OCI-LY7 (cell line): ENCODE results near the gene PEX3. TPM values are rescaled to one million over a fixed set of nuclear protein-coding genes. Genes with fewer than 3 reads are reported as not detected.

ENCODE experiments used
- BruUV-seq: library from RNA; stranded (reverse); fragments of 400-500 nt; replicated peaks from 2 replicates; lab custom pipeline; 2021; lab: Mats Ljungman, UMichigan
- CTCF ChIA-PET: fragments of 300-600 bp; sonication (Branson Sonifier 250); formaldehyde crosslinking; loops from one replicate; lab custom pipeline; 2022; ENCODE audit warnings: antibody characterized with exemption; ENCODE audit not compliant: unreplicated experiment; lab: Charles Lee
- POLR2A ChIA-PET: fragments of 300-600 bp; sonication (Branson Sonifier 250); formaldehyde crosslinking; loops from one replicate; lab custom pipeline; 2022; ENCODE audit warnings: antibody characterized with exemption; lab: Charles Lee
- DNase-seq: peaks from one replicate; pipeline ENCODE4 v3.0.0-alpha.2; 2015; ENCODE audit warnings: low spot score
- H2AFZ ChIP-seq: fragments of 200-600 bp; sonication (generic), shearing (Covaris generic); 2 replicates; pipeline ENCODE4 v1.6.1; 2014; ENCODE audit warnings: mild to moderate bottlenecking, antibody characterized with exemption, low read length, moderate library complexity
- H3K27ac ChIP-seq: fragments of 200-600 bp; sonication (generic); 2 replicates; pipeline ENCODE4 v1.5.1; 2014; ENCODE audit warnings: mixed run types, low read depth, mild to moderate bottlenecking, moderate library complexity, low read length, inconsistent platforms; ENCODE audit not compliant: poor library complexity, severe bottlenecking
- H3K36me3 ChIP-seq: fragments of 200-600 bp; sonication (generic); 2 replicates; pipeline ENCODE4 v1.6.1; 2014; ENCODE audit warnings: mild to moderate bottlenecking, antibody characterized with exemption, low read length, moderate library complexity, mixed read lengths; ENCODE audit not compliant: insufficient read depth
- H3K4me1 ChIP-seq: fragments of 200-600 bp; sonication (generic); 2 replicates; pipeline ENCODE4 v1.5.1; 2014; ENCODE audit warnings: mild to moderate bottlenecking, low read length; ENCODE audit not compliant: insufficient read depth, poor library complexity, severe bottlenecking
- H3K4me2 ChIP-seq: fragments of 200-600 bp; sonication (generic); 2 replicates; pipeline ENCODE4 v1.6.1; 2014; ENCODE audit warnings: mild to moderate bottlenecking, low read length
- H3K4me3 ChIP-seq: fragments of 200-600 bp; sonication (generic); 2 replicates; pipeline ENCODE4 v1.5.1; 2014; ENCODE audit warnings: mild to moderate bottlenecking, low read depth, low read length; ENCODE audit not compliant: poor library complexity, severe bottlenecking
- H3K79me2 ChIP-seq: fragments of 200-600 bp; sonication (generic); 2 replicates; pipeline ENCODE4 v1.6.1; 2016; ENCODE audit warnings: low read depth, mild to moderate bottlenecking, low read length, moderate library complexity, mixed read lengths; ENCODE audit not compliant: insufficient read depth
- H3K9me2 ChIP-seq: fragments of 200-600 bp; sonication (generic); 2 replicates; pipeline ENCODE4 v1.6.1; 2016; ENCODE audit warnings: mild to moderate bottlenecking, low read length, mixed read lengths; ENCODE audit not compliant: insufficient read depth
- H3K9me3 ChIP-seq: fragments of 200-600 bp; sonication (generic); 2 replicates; pipeline ENCODE4 v1.6.1; 2014; ENCODE audit warnings: mild to moderate bottlenecking, mixed run types, low read length, mixed read lengths
- H4K20me1 ChIP-seq: fragments of 200-600 bp; sonication (generic); 2 replicates; pipeline ENCODE4 v1.6.1; 2014; ENCODE audit warnings: mild to moderate bottlenecking, antibody characterized with exemption, low read length, moderate library complexity, mixed read lengths; ENCODE audit not compliant: insufficient read depth
- EZH2phosphoT487 ChIP-seq: fragments of 200-600 bp; sonication (generic); IDR thresholded peaks from 2 replicates; pipeline ENCODE4 v1.6.1; 2018; ENCODE audit warnings: low read depth, borderline replicate concordance, mild to moderate bottlenecking, mixed run types, antibody characterized with exemption, low read length, moderate library complexity, mixed read lengths
- intact Hi-C: fragments of 100-400 bp; cut with micrococcal nuclease; formaldehyde crosslinking; loops from one replicate; pipeline ENCODE4 v1.10.0; 2022; ENCODE audit not compliant: unreplicated experiment
- total RNA-seq, 2 experiments: library from RNA; depleted of rRNA in 1 of 2; stranded (reverse); fragments of >200 nt in 1 of 2; shearing (Covaris generic) in 1 of 2; gene quantifications; 2 replicates each; pipeline ENCODE4 v1.2.3, GENCODE V29; 2014 to 2022
- TF ChIP-seq, protein P1 (sequence below): fragments of 200-600 bp; sonication (generic); conservative IDR thresholded peaks from 2 replicates; pipeline ENCODE4 v1.5.1; 2014; ENCODE audit warnings: mild to moderate bottlenecking, antibody characterized with exemption, low read length, moderate library complexity, mixed read lengths

Gene PEX3
- total RNA-seq, 2 experiments from 2014 or later, result 14.8 to 27.0 TPM

DNA sequence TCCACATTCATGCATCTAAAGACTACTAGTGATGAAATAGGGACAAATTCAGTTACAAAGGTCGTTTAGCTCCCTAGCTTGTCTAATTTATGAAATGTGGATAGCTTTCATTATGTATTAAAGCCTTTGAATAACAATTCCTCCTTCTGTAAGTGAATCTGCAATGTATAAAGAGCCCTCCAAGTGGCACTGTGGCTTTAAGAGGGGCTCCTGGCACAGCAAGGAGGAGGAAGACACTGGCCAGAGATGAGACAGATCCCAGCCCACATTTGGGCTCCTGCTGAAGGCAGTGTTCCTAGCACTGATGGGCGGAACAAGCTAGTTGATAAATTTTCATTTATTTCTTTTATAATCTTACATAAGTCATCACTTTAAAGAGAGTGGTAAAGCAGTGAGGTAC, 78.5 kb downstream of the PEX3 start:
- H3K36me3 ChIP-seq, result no peaks in the 10 kb centered on the region
- no peak for DNase-seq
- H3K79me2 ChIP-seq, result no peaks in the 10 kb centered on the region
- H3K4me3 ChIP-seq, result no peak overlapping the region
- no peaks in the 10 kb centered on the region for H3K4me1 ChIP-seq
- ChIA-PET POLR2A (interaction anchor here (0.8 kb wide), 1 partner anchor 9 kb away, joined by 3 read pairs; no protein-coding TSS in a partner anchor), CTCF (no interaction called here)
- H3K9me2 ChIP-seq, result no peaks in the 10 kb centered on the region
- H4K20me1 ChIP-seq, result no peaks in the 10 kb centered on the region
- TF ChIP-seq, protein P1, sequence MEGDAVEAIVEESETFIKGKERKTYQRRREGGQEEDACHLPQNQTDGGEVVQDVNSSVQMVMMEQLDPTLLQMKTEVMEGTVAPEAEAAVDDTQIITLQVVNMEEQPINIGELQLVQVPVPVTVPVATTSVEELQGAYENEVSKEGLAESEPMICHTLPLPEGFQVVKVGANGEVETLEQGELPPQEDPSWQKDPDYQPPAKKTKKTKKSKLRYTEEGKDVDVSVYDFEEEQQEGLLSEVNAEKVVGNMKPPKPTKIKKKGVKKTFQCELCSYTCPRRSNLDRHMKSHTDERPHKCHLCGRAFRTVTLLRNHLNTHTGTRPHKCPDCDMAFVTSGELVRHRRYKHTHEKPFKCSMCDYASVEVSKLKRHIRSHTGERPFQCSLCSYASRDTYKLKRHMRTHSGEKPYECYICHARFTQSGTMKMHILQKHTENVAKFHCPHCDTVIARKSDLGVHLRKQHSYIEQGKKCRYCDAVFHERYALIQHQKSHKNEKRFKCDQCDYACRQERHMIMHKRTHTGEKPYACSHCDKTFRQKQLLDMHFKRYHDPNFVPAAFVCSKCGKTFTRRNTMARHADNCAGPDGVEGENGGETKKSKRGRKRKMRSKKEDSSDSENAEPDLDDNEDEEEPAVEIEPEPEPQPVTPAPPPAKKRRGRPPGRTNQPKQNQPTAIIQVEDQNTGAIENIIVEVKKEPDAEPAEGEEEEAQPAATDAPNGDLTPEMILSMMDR, result peak; percentile 35; the same call in 1 of the 2 replicates
- TF ChIP-seq EZH2phosphoT487, result no peak
- no peak overlapping the region for H2AFZ ChIP-seq
- no peak overlapping the region for H3K27ac ChIP-seq
- intact Hi-C loops, result no loop called here
- BruUV-seq, result no TSS peak
- H3K9me3 ChIP-seq, result no peaks in the 10 kb centered on the region
- no peak overlapping the region for H3K4me2 ChIP-seq

DNA sequence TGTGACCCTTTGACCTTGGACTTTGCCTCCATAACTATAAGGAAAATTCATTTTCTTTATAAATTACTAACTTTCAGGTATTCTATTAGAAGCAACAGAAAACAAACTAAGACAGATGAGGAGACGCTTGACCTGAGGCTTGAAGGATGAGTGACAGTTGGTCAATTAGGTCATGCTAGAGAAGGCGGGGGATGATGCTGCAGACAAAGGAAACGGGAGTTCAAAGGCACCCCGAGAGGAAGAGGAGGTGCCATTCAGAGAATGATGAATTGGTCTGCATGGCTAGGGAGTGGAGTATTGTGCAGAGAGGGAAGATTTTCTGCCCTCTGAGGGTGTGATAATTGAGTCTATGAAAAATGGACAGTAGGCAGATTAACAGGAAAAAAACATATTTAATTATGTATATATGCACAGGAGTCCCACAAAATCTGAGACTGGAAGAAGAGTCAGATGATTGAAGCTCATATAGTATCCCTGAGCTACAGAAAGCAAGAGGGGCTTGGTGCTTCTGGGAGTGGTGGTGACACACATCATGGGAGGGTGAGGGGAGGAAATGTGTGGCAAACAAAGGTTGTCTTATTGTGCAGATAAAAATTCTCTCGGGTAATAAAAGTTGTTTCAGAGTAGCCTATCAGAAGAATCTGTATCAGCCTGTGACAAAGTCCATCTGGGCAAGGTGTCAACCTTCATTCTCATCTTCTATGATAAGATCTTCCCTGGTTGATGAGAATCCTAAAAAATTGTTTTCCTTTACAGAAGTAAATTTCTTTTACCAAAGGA, 81.3 kb downstream of the PEX3 start:
- Histone ChIP-seq H4K20me1 (no peaks in the 10 kb centered on the region), H3K79me2 (no peaks in the 10 kb centered on the region), H3K9me2 (no peaks in the 10 kb centered on the region), H3K4me1 (no peaks in the 10 kb centered on the region), H3K9me3 (no peaks in the 10 kb centered on the region), H3K4me3 (no peak overlapping the region), H2AFZ (no peak overlapping the region), H3K27ac (no peak overlapping the region), H3K36me3 (no peaks in the 10 kb centered on the region), H3K4me2 (no peak overlapping the region)
- no peak for TF ChIP-seq EZH2phosphoT487
- TF ChIP-seq, protein P1, result no peak
- intact Hi-C loops, result no loop called here
- POLR2A ChIA-PET, result interaction anchor here (0.6 kb wide), 1 partner anchor 445 kb away, joined by 6 read pairs; no protein-coding TSS in a partner anchor
- BruUV-seq, result no TSS peak
- CTCF ChIA-PET, result no interaction called here
- no peak for DNase-seq

DNA sequence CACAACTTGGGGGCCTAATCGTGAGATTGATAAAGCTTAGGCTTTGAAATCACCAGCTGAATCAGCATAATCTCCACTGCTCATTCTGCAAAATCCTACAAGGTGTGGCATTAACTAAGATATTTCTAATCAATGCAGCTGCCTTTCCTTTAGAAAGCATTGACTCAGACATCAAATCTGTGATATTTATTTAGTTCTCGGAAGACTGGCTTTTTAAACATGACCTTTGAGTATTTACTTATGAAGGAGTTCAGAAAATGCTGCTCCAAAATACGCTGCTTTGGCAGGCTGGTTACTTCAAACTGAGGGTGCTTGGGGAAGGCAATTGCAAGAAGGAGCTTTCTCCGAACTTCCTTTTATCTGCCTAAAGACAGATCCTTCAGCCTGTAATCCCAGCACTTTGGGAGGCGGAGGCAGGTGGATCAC, 84.6 kb downstream of the PEX3 start:
- ChIA-PET CTCF (no interaction called here), POLR2A (interaction anchor here (0.6 to 0.7 kb wide), 2 partner anchors 40 to 79 kb away, joined by 3 to 4 read pairs; no protein-coding TSS in a partner anchor)
- BruUV-seq, result no TSS peak
- H3K9me3 ChIP-seq, result no peaks in the 10 kb centered on the region
- DNase-seq, result no peak
- no peak overlapping the region for H3K4me2 ChIP-seq
- H3K4me3 ChIP-seq, result no peak overlapping the region
- no peak overlapping the region for H2AFZ ChIP-seq
- no peaks in the 10 kb centered on the region for H3K79me2 ChIP-seq
- H4K20me1 ChIP-seq, result no peaks in the 10 kb centered on the region
- no peaks in the 10 kb centered on the region for H3K36me3 ChIP-seq
- H3K4me1 ChIP-seq, result no peaks in the 10 kb centered on the region
- H3K27ac ChIP-seq, result no peak overlapping the region
- TF ChIP-seq, protein P1, result no peak
- TF ChIP-seq EZH2phosphoT487, result no peak
- intact Hi-C loops, result loop anchor here (5.0 kb wide), 1 partner anchor 307 kb away; the partner anchor contains the start of gene LTV1
- no peaks in the 10 kb centered on the region for H3K9me2 ChIP-seq
